Stimulated activated CD4-positive, alpha-beta T cell treated with anti-CD3 and anti-CD28 coated beads, Interleukin-2, amount 100 ng/mL, for 24 hours (primary cell): ENCODE measurements around the gene OPA3.
A peak's percentile ranks its signal among the peaks of the same experiment; 100 is the strongest.

ENCODE experiments used
- DNase-seq, 2 donors: peaks; one replicate each; pipeline ENCODE4 v3.0.0-alpha.2; 2020

Gene OPA3

GRCh38 chr19:45500918-45501729 lies 83.5 kb downstream of the OPA3 start:
- DNase-seq: no peak

GRCh38 chr19:45499196-45500180 lies 85.1 kb downstream of the OPA3 start:
- peak; percentile 64 to 77 for DNase-seq

- DNase-seq: peak; percentile 60 to 71
These were observed 86.0 kb downstream of the OPA3 start, which contains the start of gene PPM1N for GRCh38 chr19:45498411-45499195. PPM1N (plus strand) TSS chr19:45498443; CDS start chr19:45498473, 30 bp downstream.

DNA sequence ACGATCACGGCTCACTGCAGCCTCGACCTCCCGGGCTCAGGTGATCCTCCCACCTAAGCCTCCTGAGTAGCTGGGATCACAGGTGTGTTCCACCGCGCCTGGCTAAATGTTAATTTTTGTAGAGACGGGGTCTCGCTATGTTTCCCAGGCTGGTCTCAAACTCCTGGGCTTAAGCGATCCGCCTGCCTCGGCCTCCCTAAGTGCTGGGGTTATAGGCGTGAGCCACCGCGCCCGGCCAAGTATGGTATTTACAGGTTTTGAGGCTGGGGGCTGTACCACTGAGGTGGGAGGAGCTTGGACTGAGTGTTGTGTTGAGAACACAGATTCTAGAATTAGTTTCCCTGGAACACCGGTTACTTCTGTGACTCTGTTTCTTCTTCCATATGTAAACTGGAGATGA lies 86.8 kb downstream of the OPA3 start:
- no peak for DNase-seq

- peak in 1 of 2 donors; percentile 50 for DNase-seq
These were observed 88.2 kb downstream of the OPA3 start for GRCh38 chr19:45496349-45496953.

DNA sequence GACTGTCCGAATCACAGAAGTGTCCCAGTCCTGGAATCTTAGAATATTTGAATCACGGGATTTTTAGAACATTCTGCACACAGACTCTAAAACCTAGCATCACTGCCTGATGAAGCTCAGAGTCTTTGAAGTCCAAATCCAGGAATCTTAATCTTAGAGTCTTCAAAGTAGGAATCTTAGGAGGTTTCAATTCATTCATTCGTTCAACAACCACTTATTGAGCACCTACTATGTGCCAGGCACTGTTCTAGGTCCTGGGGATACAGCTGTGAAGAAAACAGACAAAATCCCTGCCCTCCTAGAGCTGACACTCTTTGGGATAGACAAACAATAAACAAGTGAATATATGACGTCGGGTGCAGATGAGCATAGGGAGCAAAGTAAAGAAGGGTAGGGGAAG lies 89.4 kb downstream of the OPA3 start:
- DNase-seq: no peak

GRCh38 chr19:45494261-45494916 lies 90.2 kb downstream of the OPA3 start:
- DNase-seq: no peak

GRCh38 chr19:45492627-45493470 lies 91.8 kb downstream of the OPA3 start:
- no peak for DNase-seq

GRCh38 chr19:45492137-45492626 lies 92.4 kb downstream of the OPA3 start:
- DNase-seq: no peak

GRCh38 chr19:45489216-45489855 lies 95.3 kb downstream of the OPA3 start:
- DNase-seq: no peak

DNA sequence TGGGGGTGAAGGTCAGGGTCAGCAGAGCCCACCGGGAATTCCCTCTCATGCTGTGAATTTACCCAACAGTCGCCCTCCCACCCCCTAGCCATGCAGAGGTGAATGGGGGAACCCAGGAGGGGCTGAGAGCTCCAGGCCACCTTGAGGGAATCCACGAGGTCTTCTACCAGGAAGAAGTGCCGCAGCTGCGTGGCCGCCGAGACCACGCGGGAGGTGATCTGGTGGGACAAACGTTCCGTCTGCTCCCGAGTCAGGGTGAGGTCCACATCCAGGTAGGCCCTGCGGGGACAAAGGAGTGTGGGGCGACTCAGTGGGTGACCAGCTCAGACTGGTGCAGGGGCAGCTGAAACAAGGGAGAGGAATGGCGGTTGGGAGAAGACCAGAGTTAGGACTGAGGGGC lies 95.9 kb downstream of the OPA3 start:
- DNase-seq: no peak

DNA sequence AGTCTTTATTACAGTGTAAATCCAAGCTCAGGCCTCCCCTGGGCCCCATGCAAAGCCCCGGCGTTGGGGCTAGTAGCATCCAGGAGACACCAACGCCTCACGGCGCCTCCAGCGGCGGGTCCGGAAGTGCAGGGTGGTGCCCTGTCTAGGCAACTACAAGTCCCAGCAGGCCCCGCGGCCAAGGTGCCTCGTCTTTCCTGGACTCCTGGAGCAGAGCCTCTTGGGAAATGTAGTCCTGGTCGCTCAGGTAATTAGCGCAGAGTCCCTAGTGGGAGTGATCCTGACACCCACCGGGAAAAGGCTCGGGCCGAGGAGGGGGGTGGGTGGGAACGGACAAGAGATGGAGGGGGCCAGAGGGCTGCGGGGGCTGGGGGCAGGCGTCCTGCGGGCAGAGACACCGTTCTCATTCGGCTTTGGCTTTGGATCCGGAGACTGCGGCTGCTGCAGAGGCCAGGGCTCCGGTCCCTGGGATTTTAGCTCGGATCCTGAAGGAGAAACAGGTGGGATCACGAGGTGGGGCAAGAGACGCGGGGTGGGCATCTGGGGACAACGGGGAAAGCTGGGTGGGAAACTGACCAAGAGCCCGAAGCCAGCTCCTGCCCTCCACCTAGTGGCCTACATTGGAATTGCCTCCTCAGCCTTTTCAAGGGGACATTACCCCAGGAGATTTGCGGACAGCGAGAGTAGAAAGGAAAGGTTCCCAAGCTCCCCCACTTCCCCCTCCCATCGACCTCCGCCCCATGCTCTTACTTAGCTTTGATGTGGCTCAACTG lies 99.1 kb downstream of the OPA3 start:
- peak; percentile 99 to 100 for DNase-seq

GRCh38 chr19:45484273-45484945 lies 100.2 kb downstream of the OPA3 start:
- no peak for DNase-seq

GRCh38 chr19:45483033-45483432 lies 101.6 kb downstream of the OPA3 start:
- DNase-seq: no peak

- DNase-seq: peak; percentile 93
These were observed 106.0 kb downstream of the OPA3 start for GRCh38 chr19:45478454-45479238.

DNA sequence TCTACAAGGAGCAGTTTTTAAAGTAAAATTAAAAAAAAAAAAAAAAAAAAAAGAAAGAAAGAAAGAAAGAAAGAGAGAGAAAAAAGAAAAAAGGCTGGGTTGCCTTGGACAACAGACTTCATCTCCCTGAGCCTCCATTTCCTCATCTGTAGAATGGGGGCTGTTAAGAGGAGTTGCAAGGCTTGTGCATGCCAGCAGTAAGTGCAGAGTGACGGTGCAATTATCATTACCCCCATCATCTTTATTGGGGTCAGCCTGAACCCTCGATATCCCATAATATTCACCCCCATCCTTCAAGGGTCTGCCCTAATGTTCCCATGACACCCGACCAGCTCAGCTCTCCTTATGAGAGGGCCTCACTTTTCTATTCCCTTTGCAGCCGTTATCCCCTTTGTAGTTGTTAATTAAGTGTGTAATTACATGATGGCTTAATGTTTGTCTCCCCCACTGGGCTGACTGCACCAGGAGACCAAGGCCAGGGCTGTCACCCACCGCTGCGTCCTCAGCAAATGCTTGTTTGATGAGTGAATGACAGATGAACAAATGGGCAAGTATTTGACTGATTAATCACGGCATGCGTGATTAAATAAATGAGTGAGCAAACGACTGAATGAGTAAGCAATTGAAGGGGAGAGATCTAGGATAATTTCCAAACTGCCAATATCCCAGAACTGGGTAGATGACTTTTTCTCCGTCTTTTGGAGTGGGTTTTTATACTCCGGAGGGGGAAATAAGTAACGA lies 106.7 kb downstream of the OPA3 start:
- DNase-seq: peak in 1 of 2 donors; percentile 42
